Omental fat pad (tissue), 4 donors: ENCODE measurements around the gene CHAC1. TPM values are rescaled to one million over a fixed set of nuclear protein-coding genes. Genes with fewer than 3 reads are reported as not detected.

Experiments used
- ATAC-seq: fragments of 150-250 bp; one replicate; pipeline ENCODE4 v1.9.1; 2016; ENCODE audit warnings: mild to moderate bottlenecking, moderate library complexity; ENCODE audit not compliant: low FRiP score
- DNase-seq: peaks from one replicate; pipeline ENCODE4 v3.0.0-alpha.2; 2019; ENCODE audit warnings: low spot score
- total RNA-seq, 4 donors: library from RNA; depleted of rRNA; stranded (reverse); fragments of >200 nt; gene quantifications; one replicate each; pipeline ENCODE4 v1.1.0, GENCODE V29; 2016
- TF ChIP-seq, protein P1 (sequence below), 3 donors: fragments of 450-650 bp; IDR thresholded peaks; one replicate each; pipeline ENCODE4 v1.5.1; 2016 to 2017; ENCODE audit warnings: antibody characterized with exemption in 3 of 3, mild to moderate bottlenecking in 3 of 3, moderate library complexity in 2 of 3

CHAC1 gene
- total RNA-seq, 4 donors from 2014 or later, result 0.63 to 63.6 (median 13.4) TPM

DNA sequence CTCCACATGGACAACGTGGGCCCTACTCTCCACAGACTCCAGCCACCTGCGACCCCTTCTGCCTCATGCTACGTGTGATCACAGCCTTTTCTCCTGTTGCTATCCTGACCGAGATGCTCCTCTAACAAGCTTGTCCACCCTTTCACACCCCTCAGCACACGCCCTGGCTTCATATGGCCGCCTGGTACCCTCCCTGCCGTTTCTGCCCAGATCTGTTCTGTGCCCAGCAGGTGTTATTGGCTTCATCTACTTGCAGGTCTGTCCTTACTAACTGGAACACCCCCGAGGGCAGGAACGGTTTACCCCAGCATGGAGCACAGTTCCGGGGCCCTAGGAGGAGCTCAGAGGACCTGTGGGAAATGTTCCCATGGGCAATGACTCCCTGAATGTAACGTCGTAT is 9.9 kb downstream of the CHAC1 start:
- DNase-seq (no peak), ATAC-seq (no peak)
- TF ChIP-seq, protein P1, sequence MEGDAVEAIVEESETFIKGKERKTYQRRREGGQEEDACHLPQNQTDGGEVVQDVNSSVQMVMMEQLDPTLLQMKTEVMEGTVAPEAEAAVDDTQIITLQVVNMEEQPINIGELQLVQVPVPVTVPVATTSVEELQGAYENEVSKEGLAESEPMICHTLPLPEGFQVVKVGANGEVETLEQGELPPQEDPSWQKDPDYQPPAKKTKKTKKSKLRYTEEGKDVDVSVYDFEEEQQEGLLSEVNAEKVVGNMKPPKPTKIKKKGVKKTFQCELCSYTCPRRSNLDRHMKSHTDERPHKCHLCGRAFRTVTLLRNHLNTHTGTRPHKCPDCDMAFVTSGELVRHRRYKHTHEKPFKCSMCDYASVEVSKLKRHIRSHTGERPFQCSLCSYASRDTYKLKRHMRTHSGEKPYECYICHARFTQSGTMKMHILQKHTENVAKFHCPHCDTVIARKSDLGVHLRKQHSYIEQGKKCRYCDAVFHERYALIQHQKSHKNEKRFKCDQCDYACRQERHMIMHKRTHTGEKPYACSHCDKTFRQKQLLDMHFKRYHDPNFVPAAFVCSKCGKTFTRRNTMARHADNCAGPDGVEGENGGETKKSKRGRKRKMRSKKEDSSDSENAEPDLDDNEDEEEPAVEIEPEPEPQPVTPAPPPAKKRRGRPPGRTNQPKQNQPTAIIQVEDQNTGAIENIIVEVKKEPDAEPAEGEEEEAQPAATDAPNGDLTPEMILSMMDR (IDR thresholded peaks at IDR 0.05), result no peak

GRCh38 chr15:40964006-40964405 is 10.7 kb downstream of the CHAC1 start:
- TF ChIP-seq, protein P1 (IDR thresholded peaks at IDR 0.05), result no peak
- ATAC-seq (no peak), DNase-seq (no peak)

DNA sequence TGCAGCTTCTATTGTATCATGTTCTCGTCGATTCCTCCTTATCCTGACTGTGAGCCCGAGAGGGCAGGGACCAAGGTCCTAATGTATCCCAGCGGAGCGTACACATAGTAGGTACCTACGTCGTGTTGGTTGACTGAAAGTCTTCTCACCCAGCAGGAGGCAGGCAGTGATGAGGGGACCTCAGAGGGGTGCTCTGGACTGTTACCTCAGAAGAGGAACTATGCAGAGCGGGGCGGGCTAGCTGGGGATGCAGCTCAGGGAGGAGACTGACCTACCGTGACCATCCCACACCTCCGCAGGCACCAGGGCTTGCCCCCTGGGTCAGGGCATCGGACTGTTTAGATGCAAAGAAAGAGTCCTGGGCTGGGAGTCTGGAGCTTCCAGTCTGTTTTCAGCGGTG is 11.4 kb downstream of the CHAC1 start:
- TF ChIP-seq, protein P1 (IDR thresholded peaks at IDR 0.05), result no peak
- DNase-seq, result no peak
- no peak for ATAC-seq

- ATAC-seq, result no peak
- TF ChIP-seq, protein P1 (IDR thresholded peaks at IDR 0.05), result no peak
- no peak for DNase-seq
Measured at GRCh38 chr15:40968290-40969085, 15.2 kb downstream of the CHAC1 start.

DNA sequence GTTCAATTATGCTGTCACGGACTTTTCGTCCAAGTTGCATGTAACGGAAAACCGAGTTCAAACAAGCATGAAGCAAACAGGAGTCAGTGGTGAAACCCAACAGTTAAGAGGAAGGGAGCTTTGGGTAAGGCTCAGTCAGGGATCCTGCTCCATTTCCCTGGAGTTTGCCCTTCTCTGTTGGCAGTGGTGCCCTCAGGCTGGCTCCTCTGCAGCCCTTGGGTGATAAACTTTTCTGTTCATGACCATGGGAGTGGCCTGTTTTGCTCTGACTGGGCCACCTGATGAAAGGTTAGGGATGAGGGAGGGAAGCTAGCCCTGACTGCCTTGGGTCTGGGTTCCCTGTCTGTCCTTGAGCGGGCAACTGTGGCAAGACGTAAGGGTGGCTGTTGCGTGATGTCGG is 16.1 kb downstream of the CHAC1 start:
- ATAC-seq (no peak), DNase-seq (no peak)
- TF ChIP-seq, protein P1 (IDR thresholded peaks at IDR 0.05), result no peak

DNA sequence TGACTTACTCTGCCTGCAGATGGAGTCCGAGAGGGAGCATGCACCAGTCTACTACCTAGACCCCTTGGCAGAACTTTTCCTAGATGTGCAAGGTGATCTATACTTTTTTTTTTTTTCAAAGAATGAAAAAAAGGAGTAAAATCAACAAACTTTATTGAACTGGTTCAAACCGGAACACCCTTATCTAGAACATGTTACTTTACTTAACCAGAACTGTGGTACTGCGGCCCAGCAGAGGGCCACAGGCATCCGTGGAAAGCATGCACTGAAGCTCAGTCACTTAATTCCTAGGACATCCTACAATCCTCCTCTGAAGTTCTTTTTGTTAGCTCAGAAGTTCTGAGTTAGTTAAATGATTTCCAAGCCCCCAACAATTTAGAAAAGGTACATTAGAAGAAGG is 21.6 kb downstream of the CHAC1 start:
- TF ChIP-seq, protein P1 (IDR thresholded peaks at IDR 0.05), result no peak
- DNase-seq (no peak), ATAC-seq (no peak)

GRCh38 chr15:40976819-40977218 is 23.5 kb downstream of the CHAC1 start:
- no peak for ATAC-seq
- no peak for DNase-seq
- TF ChIP-seq, protein P1 (IDR thresholded peaks at IDR 0.05), result no peak
